ENCODE measurements around the gene TDRD1. TPM values are rescaled to one million over a fixed set of nuclear protein-coding genes. Genes with fewer than 3 reads are reported as not detected.

The TDRD1 gene
- total and polyA plus RNA-seq, 9 of the 15 experiments (the other 6 are each of a cell fraction or from before 2014, with no cell fraction given): not detected

DNA sequence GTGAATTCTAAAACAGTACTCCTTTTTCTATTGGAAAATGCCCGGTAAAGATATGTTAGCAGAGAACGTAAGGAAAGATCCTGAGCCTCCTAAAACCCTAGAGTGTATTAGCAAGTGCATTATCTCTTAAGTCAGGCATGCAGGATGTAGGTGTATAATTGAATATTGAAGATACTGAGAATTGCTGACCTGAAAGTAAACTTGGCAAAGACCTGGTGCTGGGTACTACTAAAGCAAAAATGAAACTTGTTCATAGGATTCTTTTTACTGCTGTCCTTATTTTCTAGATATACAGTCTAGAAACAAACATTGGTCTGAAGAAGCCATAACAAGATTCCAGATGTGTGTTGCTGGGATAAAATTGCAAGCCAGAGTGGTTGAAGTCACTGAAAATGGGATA lies 41.1 kb downstream of the TDRD1 start (continued):
- no peak for TF ChIP-seq RNF219 (CRISPR knock-in tag; IDR thresholded peaks at IDR 0.05)
- no peak for TF ChIP-seq ELF1 (tag; IDR thresholded peaks at IDR 0.05)

- ATAC-seq (no peak), DNase-seq (ENCODE audit: extremely low read depth in 1 of 4, low spot score in 3 of 4) (no peak), FAIRE-seq (no peak)
- no peak overlapping the region for H3K4me3 ChIP-seq
- no TSS peak for BruUV-seq (replicated peaks)
- no peaks in the 10 kb centered on the region for H3K9me3 ChIP-seq (replicated peaks; ENCODE audit: control insufficient read depth, insufficient read depth, low read depth, low read length)
- ChIA-PET POLR2A (no interaction called here), CTCF (ENCODE audit: low intra/inter-chr PET ratio) (no interaction called here)
- H3K79me2 ChIP-seq (ENCODE audit: control insufficient read depth, insufficient read depth, low read length): no peaks in the 10 kb centered on the region
- WGBS (ENCODE audit: insufficient coverage, low coverage, missing lambda C conversion rate): 0% methylated on average over 3 of the region's 4 CpGs
- H3K36me3 ChIP-seq (ENCODE audit: control insufficient read depth, insufficient read depth, low read length): no peaks in the 10 kb centered on the region
- H3K4me2 ChIP-seq (ENCODE audit: insufficient read depth, low read length): no peak overlapping the region
- no peaks in the 10 kb centered on the region for H3K9me1 ChIP-seq (ENCODE audit: control insufficient read depth, insufficient read depth, low read length)
- in situ Hi-C loops (cut with MboI): no loop called here
- no peak overlapping the region for H3K27ac ChIP-seq (ENCODE audit: extremely low read depth, low read depth, low read length)
- no peak overlapping the region for H3K9ac ChIP-seq (ENCODE audit: insufficient read depth in 1 of 2, low read depth in 2 of 2, low read length in 2 of 2)
- no peaks in the 10 kb centered on the region; a peak in 1 of 5 replicates for H3K27me3 ChIP-seq (ENCODE audit: control insufficient read depth in 2 of 2, insufficient read depth in 2 of 2, low read length in 2 of 2)
- H3K4me1 ChIP-seq (replicated peaks in 1 of 2; ENCODE audit: control insufficient read depth in 2 of 2, insufficient read depth in 2 of 2, low read length in 2 of 2): no peaks in the 10 kb centered on the region
- TF ChIP-seq ETV1 (tag; conservative IDR thresholded peaks at IDR 0.05; ENCODE audit: low read depth) (no peak), ZFP36 (IDR thresholded peaks at IDR 0.05; ENCODE audit: low read depth, low read length, partially characterized antibody) (no peak), NUFIP1 (IDR thresholded peaks at IDR 0.05; ENCODE audit: partially characterized antibody) (no peak), CBX2 (IDR thresholded peaks at IDR 0.05; ENCODE audit: insufficient read depth, low read length, poor library complexity, severe bottlenecking) (no peak), ZNF140 (CRISPR knock-in tag; IDR thresholded peaks at IDR 0.05) (no peak), ZNF75A (CRISPR knock-in tag; IDR thresholded peaks at IDR 0.05) (no peak), PTRF (tag; IDR thresholded peaks at IDR 0.05) (no peak), PYGO2 (tag; IDR thresholded peaks at IDR 0.05) (no peak), RAD51 (IDR thresholded peaks at IDR 0.05; ENCODE audit: borderline replicate concordance, low read depth) (no peak), ARID1B (IDR thresholded peaks at IDR 0.05) (no peak), POLR2AphosphoS2 (IDR thresholded peaks at IDR 0.05; ENCODE audit: low read length) (no peak), KLF13 (tag; IDR thresholded peaks at IDR 0.05; ENCODE audit: borderline replicate concordance, low read depth) (no peak), PML (IDR thresholded peaks at IDR 0.05; ENCODE audit: low read length) (no peak), NFRKB (IDR thresholded peaks at IDR 0.05; ENCODE audit: low read depth) (no peak), KAT7 (CRISPR knock-in tag; IDR thresholded peaks at IDR 0.05; ENCODE audit: borderline replicate concordance) (no peak), ZNF384 (IDR thresholded peaks at IDR 0.05; ENCODE audit: low read depth, low read length) (no peak), ZSCAN32 (CRISPR knock-in tag; IDR thresholded peaks at IDR 0.05) (no peak)
- TF ChIP-seq, protein P1, sequence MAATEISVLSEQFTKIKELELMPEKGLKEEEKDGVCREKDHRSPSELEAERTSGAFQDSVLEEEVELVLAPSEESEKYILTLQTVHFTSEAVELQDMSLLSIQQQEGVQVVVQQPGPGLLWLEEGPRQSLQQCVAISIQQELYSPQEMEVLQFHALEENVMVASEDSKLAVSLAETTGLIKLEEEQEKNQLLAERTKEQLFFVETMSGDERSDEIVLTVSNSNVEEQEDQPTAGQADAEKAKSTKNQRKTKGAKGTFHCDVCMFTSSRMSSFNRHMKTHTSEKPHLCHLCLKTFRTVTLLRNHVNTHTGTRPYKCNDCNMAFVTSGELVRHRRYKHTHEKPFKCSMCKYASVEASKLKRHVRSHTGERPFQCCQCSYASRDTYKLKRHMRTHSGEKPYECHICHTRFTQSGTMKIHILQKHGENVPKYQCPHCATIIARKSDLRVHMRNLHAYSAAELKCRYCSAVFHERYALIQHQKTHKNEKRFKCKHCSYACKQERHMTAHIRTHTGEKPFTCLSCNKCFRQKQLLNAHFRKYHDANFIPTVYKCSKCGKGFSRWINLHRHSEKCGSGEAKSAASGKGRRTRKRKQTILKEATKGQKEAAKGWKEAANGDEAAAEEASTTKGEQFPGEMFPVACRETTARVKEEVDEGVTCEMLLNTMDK (IDR thresholded peaks at IDR 0.05; ENCODE audit: borderline replicate concordance, insufficient read depth, low read depth, low read length, poor library complexity, severe bottlenecking): no peak
- no peak overlapping the region for H2AFZ ChIP-seq (ENCODE audit: low read depth, low read length)
- H4K20me1 ChIP-seq (replicated peaks; ENCODE audit: control insufficient read depth, insufficient read depth, low read length): no peaks in the 10 kb centered on the region
- intact Hi-C loops (cut with micrococcal nuclease): no loop called here
Observed at GRCh38 chr10:114221235-114221634, 42.1 kb downstream of the TDRD1 start.
